ENCODE measurements around the gene GCNA. TPM values are rescaled to one million over a fixed set of nuclear protein-coding genes. Genes with fewer than 3 reads are reported as not detected.
A peak's percentile ranks its signal among the peaks of the same experiment; 100 is the strongest.

Gene GCNA, protein sequence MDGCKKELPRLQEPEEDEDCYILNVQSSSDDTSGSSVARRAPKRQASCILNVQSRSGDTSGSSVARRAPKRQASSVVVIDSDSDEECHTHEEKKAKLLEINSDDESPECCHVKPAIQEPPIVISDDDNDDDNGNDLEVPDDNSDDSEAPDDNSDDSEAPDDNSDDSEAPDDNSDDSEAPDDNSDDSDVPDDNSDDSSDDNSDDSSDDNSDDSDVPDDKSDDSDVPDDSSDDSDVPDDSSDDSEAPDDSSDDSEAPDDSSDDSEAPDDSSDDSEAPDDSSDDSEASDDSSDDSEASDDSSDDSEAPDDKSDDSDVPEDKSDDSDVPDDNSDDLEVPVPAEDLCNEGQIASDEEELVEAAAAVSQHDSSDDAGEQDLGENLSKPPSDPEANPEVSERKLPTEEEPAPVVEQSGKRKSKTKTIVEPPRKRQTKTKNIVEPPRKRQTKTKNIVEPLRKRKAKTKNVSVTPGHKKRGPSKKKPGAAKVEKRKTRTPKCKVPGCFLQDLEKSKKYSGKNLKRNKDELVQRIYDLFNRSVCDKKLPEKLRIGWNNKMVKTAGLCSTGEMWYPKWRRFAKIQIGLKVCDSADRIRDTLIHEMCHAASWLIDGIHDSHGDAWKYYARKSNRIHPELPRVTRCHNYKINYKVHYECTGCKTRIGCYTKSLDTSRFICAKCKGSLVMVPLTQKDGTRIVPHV
- polyA plus RNA-seq: 1 to 10 TPM in 2 of 3 donors, under 1 TPM in 1; 0.67 to 1.8 (median 1.7) TPM

DNA sequence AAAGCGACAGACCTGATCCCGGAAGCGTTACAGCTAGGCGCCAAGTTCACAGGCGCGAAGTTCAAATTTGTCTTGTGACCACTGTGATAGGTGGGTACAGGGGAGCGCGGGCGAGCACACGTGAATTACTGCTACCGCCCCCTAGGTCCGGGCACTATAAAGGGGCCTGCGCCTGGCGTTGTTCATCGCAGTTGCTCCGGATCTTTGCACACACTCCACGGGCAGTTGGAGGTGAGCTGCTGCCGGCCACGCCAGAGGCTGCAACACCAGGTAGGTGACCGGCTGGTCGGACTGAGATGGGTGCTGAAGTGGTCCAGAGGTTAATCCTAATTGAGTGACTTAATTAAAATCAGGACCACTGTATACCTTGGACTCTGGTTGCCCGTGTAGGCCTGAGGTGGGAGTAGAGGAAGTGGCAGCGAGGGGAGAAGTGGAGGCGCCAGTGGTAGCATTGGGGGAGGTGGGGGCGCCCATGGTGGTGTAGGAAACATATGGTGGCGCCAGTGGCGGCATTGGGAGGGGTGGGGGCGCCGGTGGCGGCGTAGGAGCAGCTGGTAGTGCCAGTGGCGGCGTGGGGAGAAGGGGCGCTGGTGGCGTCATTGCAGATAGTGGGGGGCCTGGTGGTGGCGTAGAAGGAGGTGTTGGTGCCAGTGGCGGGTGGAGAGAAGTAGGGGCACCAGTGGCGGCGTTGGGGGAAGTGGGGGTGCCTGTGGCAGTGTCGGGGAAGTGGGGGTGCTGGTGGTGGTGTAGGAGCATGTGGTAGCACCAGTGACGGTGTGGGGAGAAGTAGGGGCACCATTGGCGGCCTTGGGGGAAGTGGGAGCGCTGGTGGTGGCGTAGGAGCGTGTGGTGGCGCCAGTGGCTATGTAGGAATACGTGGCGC, at the start of gene GCNA:
Gene GCNA (plus strand): TSS at position 185 of the 883 bp plus-strand sequence. CDS start 2,385 bp downstream, outside the sequence.
- WGBS, 3 donors: 96 to 98% (median 98%) methylated on average over 16 to 47 of the region's 48 CpGs

DNA sequence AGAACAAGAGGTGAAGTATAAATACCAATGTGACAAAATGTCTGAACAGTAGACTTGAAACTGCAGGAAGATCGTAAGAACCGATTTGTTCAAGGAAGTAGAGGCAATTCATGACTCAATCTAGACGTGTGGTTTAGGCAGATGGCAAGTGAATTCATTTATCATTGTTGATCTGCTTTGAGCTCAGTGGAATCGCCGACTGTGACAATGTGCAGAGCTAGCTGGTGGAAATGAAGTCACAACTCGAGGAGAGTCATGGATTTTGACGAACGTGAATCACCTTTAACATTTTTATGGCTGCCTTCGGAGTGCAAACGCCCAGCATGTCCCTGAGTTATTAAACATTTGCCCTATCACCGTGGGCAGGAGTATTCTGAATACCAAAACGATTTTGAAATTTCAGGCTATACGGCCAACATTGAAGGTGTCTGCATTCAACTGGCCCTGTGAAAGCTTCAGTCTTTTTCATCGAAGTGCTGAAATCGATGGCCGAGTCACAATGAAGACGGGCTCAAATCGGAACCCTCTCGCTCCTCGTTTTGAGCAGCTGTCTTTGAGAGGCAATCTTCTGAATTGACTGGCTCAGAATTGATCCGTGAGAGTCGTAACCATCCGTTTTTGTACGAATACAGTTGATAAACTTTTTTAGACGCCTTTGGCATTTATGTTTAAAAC, 46.0 kb upstream of the GCNA start:
- WGBS, 3 donors: 1 to 29% (median 1%) methylated on average over 25 of the region's 25 CpGs
- H3K27ac ChIP-seq (ENCODE audit: low read depth, low read length): peak overlapping the region; percentile 75

More for the DNA sequence above, at the start of gene GCNA:
- no peak within 1 kb of the TSS for H3K27ac ChIP-seq (ENCODE audit: low read depth, low read length)

DNA sequence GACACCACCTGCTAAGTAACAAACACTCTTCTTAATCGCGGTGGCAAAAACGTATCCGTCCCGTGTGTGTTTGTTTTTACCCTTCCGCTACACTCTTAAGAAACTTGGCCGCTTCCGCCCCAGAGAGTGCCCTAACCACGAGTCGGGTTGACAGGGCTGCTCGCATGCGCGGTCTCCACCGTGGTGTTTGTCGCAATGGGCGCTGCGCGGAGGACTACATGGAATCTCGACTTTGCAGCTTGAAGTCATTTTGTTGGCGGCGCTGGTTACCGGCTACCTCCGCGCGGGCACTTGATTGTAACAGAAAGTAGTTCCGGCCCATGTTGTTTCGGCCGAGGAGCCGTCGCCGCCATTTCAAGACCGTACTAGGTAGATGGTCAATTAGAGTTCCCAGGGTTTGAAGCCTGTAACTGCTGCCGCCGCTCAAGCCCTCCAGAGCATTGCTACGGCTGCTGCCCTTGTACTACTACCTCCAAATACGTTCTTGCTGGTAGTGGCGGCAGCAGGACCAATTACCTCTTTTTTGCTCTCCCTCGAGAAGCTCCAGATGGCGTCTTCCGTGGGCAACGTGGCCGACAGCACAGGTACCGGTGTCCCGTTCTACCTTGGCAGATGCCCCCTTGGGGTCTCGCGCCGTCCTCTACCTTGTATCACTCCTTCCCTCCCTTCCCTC, 45.3 kb upstream of the GCNA start, which contains the start of gene OGT:
Gene OGT (plus strand): TSS at position 352 of the 673 bp plus-strand sequence. CDS start 196 bp downstream, at position 548.
- 1 to 28% (median 1%) methylated on average over 38 to 47 of the region's 47 CpGs for WGBS, 3 donors
- H3K27ac ChIP-seq (ENCODE audit: low read depth, low read length): peak within 1 kb of the TSS; percentile 75

DNA sequence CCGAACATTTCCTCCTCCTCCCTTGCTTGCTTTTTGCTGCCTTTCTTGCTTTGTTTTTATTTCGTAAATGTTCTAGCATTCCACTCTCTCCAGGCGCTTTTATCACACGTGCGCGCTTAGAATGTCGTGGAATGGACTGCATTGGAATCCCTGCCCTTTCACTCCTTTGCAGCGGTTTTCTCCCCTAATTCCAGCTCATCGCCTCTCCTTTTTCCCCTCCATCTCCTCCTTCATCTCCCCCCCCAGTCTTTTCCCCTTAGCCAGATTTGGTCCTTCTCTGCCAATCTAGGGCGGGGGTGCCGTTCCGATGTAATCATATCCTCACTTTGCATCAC, 44.8 kb upstream of the GCNA start:
- WGBS, 3 donors: 0 to 31% (median 1%) methylated on average over 12 of the region's 12 CpGs
- H3K27ac ChIP-seq (ENCODE audit: low read depth, low read length): no peak overlapping the region

DNA sequence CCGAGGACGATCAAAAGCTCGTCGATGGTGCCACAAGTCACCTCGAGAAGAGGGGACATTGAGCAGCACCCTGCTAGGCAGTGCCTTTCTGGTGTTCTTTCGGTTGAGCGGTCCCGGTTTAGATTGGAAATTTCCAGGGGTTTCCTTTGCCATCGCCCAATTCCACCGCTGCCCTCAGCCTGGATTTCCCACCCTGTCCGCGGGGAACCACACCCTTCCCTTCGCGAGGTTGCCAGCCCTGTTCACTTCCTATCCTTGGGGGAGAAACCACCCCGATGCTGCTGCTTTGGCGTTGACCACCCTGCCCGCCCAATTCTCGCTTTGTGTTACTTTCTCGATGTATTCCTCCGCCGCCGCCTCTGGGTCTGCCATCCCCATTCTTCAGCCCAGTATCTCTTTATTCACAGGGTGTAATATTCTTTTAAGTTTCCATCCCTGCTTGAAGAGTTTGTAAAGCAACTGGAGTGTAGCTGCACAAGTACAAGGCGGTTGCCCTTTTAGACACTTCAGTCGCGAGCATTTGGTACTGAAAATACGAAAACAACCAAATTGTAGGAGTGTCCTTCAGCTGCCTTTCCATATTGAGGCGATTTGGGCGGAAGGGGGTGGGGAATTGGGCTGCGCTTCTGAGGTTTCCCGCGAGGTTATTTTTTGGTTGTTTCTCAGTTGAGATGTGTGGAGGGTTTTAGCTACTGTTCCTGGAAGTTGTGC, 44.2 kb upstream of the GCNA start:
- 0 to 29% (median 0%) methylated on average over 30 to 31 of the region's 31 CpGs for WGBS, 3 donors

DNA sequence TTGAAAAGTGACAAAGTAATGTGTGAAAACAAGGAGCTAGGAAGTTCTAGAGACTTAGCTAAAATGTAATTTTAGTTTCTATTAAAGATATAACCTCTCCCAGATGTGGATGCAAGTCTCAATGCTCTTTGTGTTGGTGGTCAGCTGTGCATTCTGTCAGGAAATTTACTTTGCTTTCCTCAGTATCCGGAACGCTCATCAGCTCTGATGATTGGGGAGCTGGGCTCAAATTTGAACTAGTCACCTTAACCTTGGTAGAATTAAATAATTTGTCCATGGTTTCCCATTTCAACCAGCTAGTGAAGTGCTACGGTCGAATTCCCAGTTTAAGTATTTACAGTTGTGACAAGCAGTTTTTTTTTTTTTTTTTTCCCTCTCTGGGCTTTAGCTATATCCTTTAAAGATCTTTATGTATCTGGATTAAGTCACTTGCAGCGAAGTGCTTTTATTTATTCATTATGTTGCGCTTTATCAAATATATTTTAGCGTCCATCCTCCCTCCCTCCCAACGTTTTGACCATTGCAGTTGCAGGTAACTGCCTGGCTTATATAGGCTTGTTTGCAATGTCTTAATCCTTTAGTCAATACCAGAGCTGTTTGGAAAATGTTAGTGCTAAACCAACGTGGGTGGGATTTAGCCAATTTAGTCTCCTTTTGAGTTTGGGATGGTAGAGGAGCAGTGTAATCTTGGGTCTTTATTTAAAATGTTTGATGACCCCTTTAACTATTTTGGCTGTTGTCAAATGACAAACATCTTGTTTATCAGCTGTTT, 43.3 kb upstream of the GCNA start:
- 0 to 25% (median 2%) methylated on average over 9 of the region's 9 CpGs for WGBS, 3 donors
- H3K27ac ChIP-seq (ENCODE audit: low read depth, low read length): no peak overlapping the region

More for the DNA sequence above, 44.2 kb upstream of the GCNA start:
- H3K27ac ChIP-seq (ENCODE audit: low read depth, low read length): no peak overlapping the region

DNA sequence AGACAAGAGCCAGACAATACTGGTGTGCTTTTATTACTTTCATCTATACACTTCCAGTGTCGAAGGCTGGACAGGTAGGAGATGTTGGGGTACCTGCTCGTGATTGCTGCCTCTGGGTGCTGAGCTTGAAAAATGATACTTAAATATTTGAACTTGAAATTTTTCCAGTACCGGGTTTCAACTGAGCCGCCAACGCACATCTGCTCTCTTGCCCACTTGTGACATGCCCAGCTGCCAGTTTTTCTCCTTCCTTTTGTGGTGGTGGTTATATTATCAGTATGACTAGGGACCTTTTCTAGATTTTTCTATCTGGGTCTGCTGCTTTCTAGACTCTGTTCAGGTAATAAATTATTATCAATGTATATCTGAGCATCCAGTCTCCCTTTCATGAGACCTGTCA, 42.0 kb upstream of the GCNA start:
- no peak overlapping the region for H3K27ac ChIP-seq (ENCODE audit: low read depth, low read length)
- 5 to 52% (median 6%) methylated on average over 5 of the region's 5 CpGs for WGBS, 3 donors

DNA sequence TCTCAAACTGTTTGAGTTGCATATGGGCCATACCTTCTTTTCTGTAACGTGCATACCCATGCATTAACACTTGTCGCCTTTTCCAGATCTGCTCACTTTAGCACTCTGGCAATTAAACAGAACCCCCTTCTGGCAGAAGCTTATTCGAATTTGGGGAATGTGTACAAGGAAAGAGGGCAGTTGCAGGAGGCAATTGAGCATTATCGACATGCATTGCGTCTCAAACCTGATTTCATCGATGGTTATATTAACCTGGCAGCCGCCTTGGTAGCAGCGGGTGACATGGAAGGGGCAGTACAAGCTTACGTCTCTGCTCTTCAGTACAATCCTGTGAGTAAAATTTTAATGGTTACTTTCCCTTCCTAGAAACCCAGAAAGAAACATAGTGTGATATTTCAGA, 40.5 kb upstream of the GCNA start:
- no peak overlapping the region for H3K27ac ChIP-seq (ENCODE audit: low read depth, low read length)
- WGBS, 3 donors: 46 to 77% (median 73%) methylated on average over 9 of the region's 9 CpGs

DNA sequence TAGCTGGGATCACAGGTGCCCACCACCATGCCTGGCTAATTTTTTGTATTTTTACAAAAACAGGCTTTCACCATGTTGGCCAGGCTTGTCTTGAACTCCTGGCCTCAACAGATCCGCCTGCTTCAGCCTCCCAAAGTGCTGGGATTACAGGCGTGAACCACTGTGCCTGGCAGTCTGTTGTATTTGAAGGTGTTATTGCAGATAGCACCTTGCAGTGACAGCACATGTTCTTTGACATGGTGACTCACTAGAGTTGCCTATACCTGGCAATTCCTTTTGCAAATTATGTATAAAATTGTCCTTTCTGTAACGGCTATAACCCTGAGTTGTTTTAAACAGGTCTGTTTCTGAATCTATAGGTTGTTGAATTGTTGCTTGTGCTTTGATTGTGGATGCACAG, 37.4 kb upstream of the GCNA start:
- no peak overlapping the region for H3K27ac ChIP-seq (ENCODE audit: low read depth, low read length)
- 24 to 70% (median 64%) methylated on average over 3 of the region's 3 CpGs for WGBS, 3 donors

DNA sequence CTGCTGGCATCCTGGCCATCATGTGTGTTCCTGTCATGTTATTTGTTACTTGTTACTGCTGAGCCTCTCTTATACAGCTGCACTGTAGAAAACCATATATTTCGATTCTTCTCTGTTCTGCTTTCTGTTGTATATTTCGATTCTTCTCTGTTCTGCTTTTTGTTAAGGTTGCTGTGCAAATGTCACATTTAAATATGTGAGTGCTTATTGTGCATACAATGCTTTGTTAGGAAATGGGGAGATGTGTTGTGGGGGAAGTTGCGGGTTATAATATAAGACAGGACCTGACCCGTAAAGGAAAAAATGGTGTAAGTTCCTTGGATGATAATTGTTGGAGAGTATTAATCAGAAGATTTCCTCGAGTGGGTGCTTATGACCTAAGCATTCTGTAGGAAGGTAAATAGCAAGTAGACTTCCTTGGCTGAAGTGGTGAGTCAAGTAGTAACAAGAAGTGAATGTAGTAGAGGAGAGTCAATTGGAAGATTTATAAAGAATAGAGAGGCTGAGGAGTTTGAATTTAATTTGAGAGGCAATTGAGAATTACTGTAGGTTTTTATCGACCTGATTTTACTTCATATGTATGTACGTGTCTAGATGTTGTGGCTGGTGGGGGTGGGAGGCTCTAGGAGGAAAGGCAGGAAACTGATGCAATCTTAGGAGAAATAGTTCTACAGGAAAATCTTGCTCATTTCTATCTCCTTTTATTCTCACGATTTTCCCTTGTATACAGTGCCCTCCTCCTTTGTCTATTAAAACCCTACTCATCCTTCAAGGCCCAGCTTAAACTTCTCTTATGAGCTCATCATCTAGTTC, 36.8 kb upstream of the GCNA start:
- WGBS, 3 donors: 27 to 38% (median 38%) methylated on average over 8 of the region's 8 CpGs

DNA sequence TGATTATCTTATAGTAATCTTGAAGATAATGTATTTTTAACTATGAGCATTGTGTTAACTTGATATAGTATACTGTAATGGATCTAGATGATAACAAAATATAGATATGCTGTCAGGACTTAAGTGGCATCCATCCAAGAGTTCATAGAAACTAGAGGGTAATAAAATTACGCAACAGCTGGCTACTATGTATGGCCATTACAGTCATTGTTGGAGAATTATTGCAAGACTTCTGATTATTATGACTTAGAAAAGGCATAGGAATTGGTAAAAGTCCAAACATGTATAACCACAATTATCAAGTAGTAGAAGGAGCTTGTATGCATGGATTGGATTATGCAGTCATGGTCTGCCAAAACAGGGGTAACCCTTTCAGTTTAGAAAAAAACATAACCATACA, 35.8 kb upstream of the GCNA start:
- no peak overlapping the region for H3K27ac ChIP-seq (ENCODE audit: low read depth, low read length)
- 43 to 63% (median 48%) methylated on average over 1 of the region's 1 CpG for WGBS, 3 donors

More for the DNA sequence above, 36.8 kb upstream of the GCNA start:
- H3K27ac ChIP-seq (ENCODE audit: low read depth, low read length): no peak overlapping the region

DNA sequence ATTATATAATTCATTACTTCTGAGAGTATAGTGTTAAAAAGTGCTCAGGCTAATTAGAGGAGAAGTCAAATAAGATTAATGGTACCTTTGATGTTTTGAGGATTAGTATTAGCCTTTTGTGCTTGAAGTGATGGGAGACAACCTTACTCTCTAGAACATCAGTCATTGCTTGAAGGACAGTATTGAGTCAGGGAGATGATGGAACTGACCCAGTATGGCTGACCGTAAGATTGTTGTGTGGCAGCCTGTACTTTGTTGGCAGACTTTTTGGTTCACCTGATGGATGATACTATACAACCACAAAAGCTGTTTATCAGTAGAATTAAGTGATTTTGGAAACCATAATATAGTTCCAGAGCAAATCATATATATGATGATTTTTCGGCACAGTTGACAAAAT, 35.4 kb upstream of the GCNA start:
- WGBS, 3 donors: 66 to 87% (median 86%) methylated on average over 2 of the region's 2 CpGs
- H3K27ac ChIP-seq (ENCODE audit: low read depth, low read length): no peak overlapping the region

DNA sequence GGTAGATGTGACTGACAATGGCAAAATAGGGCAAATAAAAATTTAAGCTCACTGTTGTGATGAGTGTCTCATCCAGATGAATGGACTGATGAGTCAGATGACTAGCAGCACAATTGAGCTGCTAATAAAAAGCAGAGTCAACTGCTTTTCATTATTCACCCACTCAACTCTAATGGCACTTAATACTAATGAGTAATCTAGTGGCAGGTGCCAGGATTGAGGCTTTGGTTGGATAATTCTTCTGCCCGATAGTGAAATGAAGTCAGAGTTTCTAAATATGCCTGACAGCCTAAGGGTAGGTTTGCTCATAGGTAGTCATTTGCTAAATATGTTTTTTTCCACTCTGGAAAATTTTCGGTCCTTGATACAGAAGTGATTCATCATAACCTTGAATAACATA, 34.9 kb upstream of the GCNA start:
- no peak overlapping the region for H3K27ac ChIP-seq (ENCODE audit: low read depth, low read length)

DNA sequence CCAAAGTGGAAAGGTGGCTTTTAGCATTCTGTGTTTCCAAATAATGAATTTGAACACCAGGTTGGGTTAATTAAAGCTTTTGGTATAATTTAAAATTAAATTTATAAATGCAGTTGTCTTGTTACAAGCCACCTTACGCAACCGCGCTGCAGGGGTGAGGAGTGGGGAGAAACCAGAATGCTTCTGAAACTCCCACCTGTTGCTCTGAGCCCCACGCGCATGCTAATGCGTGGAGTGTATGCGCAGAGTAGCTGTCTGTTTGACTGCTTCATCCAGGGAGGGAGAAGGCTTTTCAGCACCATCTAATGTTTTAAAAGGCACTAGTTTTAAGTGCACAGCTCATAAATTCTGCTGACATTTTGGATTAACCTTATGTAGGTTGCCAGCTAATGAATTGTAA, 32.9 kb upstream of the GCNA start:
- no peak overlapping the region for H3K27ac ChIP-seq (ENCODE audit: low read depth, low read length)
- WGBS, 3 donors: 86 to 88% (median 88%) methylated on average over 7 of the region's 7 CpGs

More for the DNA sequence above, 34.9 kb upstream of the GCNA start:
- 22 to 64% (median 43%) methylated on average over 2 of the region's 2 CpGs for WGBS, 3 donors

DNA sequence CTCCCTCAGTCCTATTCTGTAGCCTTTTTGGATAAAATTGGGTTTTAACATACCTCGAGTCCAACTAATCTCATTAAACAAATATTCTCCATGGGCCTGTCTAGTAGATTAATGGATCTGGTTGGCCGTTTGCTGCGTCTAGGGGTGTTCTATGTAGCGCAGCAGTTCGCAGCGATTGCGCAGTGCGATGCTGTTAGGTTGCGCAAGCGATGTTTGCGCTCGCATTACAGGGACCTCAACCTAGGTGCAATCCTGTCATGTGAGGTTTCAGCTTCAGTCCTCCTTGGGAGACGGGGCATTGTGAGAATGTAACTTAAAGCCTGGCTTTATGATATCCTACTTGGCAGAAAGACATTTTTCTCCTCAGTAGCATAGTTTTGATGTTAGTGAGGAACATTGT, 31.4 kb upstream of the GCNA start:
- H3K27ac ChIP-seq (ENCODE audit: low read depth, low read length): no peak overlapping the region
- WGBS, 3 donors: 69 to 94% (median 78%) methylated on average over 13 of the region's 13 CpGs

DNA sequence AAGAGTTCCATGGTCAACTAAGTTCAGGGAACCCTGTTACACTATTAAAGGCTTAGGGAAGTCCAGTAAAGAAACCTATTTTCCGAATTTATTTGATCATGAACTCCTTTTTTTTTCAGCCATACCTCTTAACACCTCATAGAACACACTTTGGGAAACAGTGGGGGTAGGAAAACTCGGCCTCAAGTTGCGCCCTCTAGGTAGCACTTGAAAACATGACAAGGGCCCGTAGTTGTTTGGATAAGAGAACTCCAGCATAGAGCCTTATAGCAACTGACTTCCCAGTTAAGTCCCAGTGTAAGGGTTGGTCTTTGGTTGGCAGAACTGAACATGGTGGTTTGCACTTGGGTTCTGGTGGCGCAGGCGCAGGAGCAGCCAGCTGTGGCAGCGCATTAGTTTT, 30.9 kb upstream of the GCNA start:
- no peak overlapping the region for H3K27ac ChIP-seq (ENCODE audit: low read depth, low read length)
- 85 to 97% (median 91%) methylated on average over 7 of the region's 7 CpGs for WGBS, 3 donors
